ENCODE measurements around the gene PKD2L1. TPM values are rescaled to one million over a fixed set of nuclear protein-coding genes. Genes with fewer than 3 reads are reported as not detected.
"Not testable (repeated sequence)": the region's sequence is repeated elsewhere in the genome, so short reads cannot be mapped to it uniquely, and the experiment has no call there.

PKD2L1 gene
- total RNA-seq, 4 donors from 2014 or later = 0.14 to 1.9 TPM; not detected in 2

- Histone ChIP-seq H3K4me1 (peaks cover 0 to 26% (median 10%) of the 10 kb centered on the region in 4 donors), H3K4me3 (no peak overlapping the region), H3K27me3 (no peaks in the 10 kb centered on the region), H3K27ac (no peak overlapping the region), H3K36me3 (peaks cover 0 to 23% (median 8%) of the 10 kb centered on the region in 4 donors), H3K9me3 (no peaks in the 10 kb centered on the region)
- intact Hi-C loops (cut with DNase I; ENCODE audit: low total_unique reads) (no loop called here), in situ Hi-C loops (cut with MboI; ENCODE audit: low pct_ligation_motif_present in 1 of 4, low pct_unique_long_range_greater_than_20kb in 1 of 4, low sequenced_read_pairs in 3 of 4) (no loop called here)
- WGBS, 2 donors (ENCODE audit: low coverage in 1 of 2) = 91 to 94% methylated on average over 3 of the region's 3 CpGs
- TF ChIP-seq POLR2A (IDR thresholded peaks at IDR 0.05) (no peak), POLR2AphosphoS5 (IDR thresholded peaks at IDR 0.05) (no peak), EP300 (IDR thresholded peaks at IDR 0.05; ENCODE audit: low read depth) (no peak), CTCF (IDR thresholded peaks at IDR 0.05) (no peak)
- DNase-seq = no peak
Measured at GRCh38 chr10:100282907-100283306, 47.1 kb downstream of the PKD2L1 start.

GRCh38 chr10:100276971-100277370, 53.1 kb downstream of the PKD2L1 start:
- H3K9me3 ChIP-seq; H3K4me3 ChIP-seq; H3K4me1 ChIP-seq; in situ Hi-C loops (cut with MboI; ENCODE audit: low pct_ligation_motif_present in 1 of 4, low pct_unique_long_range_greater_than_20kb in 1 of 4, low sequenced_read_pairs in 3 of 4); H3K27ac ChIP-seq; DNase-seq; intact Hi-C loops (cut with DNase I; ENCODE audit: low total_unique reads); H3K27me3 ChIP-seq: not testable (repeated sequence)
- WGBS, 2 donors (ENCODE audit: low coverage in 1 of 2) = 98% methylated on average over 9 of the region's 31 CpGs; no CpG with 5 or more reads in 1 of the 2 donors
- H3K36me3 ChIP-seq = peaks cover 0 to 20% (median 8%) of the 10 kb centered on the region in 4 donors

GRCh38 chr10:100267239-100268104, 62.6 kb downstream of the PKD2L1 start, which contains the start of gene CWF19L1:
CWF19L1 (minus strand) TSS chr10:100267638; CDS start chr10:100267593, 45 bp downstream.
- H3K4me1 ChIP-seq = peaks cover 8 to 26% (median 16%) of the 10 kb centered on the region in 4 donors
- H3K36me3 ChIP-seq = no peaks in the 10 kb centered on the region
- TF ChIP-seq POLR2AphosphoS5 (IDR thresholded peaks at IDR 0.05) (peak; percentile 84 to 86 (median 85)), POLR2A (IDR thresholded peaks at IDR 0.05) (peak; percentile 69), EP300 (IDR thresholded peaks at IDR 0.05; ENCODE audit: low read depth) (no peak)
- DNase-seq = peak; percentile 90
- WGBS, 2 donors (ENCODE audit: low coverage in 1 of 2) = 3 to 12% methylated on average over 11 to 49 of the region's 49 CpGs
- H3K4me3 ChIP-seq = peak within 1 kb of the TSS; percentile 59 to 100 (median 86)
- H3K9me3 ChIP-seq = no peaks in the 10 kb centered on the region
- H3K27me3 ChIP-seq = no peaks in the 10 kb centered on the region
- intact Hi-C loops (cut with DNase I; ENCODE audit: low total_unique reads) (no loop called here), in situ Hi-C loops (cut with MboI; ENCODE audit: low pct_ligation_motif_present in 1 of 4, low pct_unique_long_range_greater_than_20kb in 1 of 4, low sequenced_read_pairs in 3 of 4) (no loop called here)
- H3K27ac ChIP-seq = peak within 1 kb of the TSS; percentile 80 to 94 (median 84)

- in situ Hi-C loops (cut with MboI; ENCODE audit: low pct_ligation_motif_present in 1 of 4, low pct_unique_long_range_greater_than_20kb in 1 of 4, low sequenced_read_pairs in 3 of 4) (no loop called here), intact Hi-C loops (cut with DNase I; ENCODE audit: low total_unique reads) (no loop called here)
Measured at GRCh38 chr10:100265821-100266485, 64.1 kb downstream of the PKD2L1 start.

More at GRCh38 chr10:100265821-100266485, 64.1 kb downstream of the PKD2L1 start:
- H3K4me3 ChIP-seq = peak overlapping the region in 1 of 4 donors; percentile 80
- peaks cover 8 to 26% (median 16%) of the 10 kb centered on the region in 4 donors for H3K4me1 ChIP-seq
- H3K9me3 ChIP-seq = no peaks in the 10 kb centered on the region
- no peak for DNase-seq
- 93 to 96% methylated on average over 11 to 15 of the region's 15 CpGs for WGBS, 2 donors (ENCODE audit: low coverage in 1 of 2)
- peak overlapping the region in 1 of 4 donors; percentile 94 for H3K27ac ChIP-seq
- TF ChIP-seq POLR2AphosphoS5 (IDR thresholded peaks at IDR 0.05) = no peak
- TF ChIP-seq CTCF (IDR thresholded peaks at IDR 0.05) = no peak
- no peak for TF ChIP-seq POLR2A (IDR thresholded peaks at IDR 0.05)
- no peak for TF ChIP-seq EP300 (IDR thresholded peaks at IDR 0.05; ENCODE audit: low read depth)
- no peaks in the 10 kb centered on the region for H3K27me3 ChIP-seq
- peaks cover 0 to 6% (median 0%) of the 10 kb centered on the region in 4 donors for H3K36me3 ChIP-seq
